NCI-H510A (cell line): Measurements from ENCODE around the gene RFC1.
"Not testable (repeated sequence)": the region's sequence is repeated elsewhere in the genome, so short reads cannot be mapped to it uniquely, and the experiment has no call there.

Experiments
- DNase-seq: peaks from one replicate; lab custom pipeline; 2025; lab: John Stamatoyannopoulos, UW

Gene RFC1, protein sequence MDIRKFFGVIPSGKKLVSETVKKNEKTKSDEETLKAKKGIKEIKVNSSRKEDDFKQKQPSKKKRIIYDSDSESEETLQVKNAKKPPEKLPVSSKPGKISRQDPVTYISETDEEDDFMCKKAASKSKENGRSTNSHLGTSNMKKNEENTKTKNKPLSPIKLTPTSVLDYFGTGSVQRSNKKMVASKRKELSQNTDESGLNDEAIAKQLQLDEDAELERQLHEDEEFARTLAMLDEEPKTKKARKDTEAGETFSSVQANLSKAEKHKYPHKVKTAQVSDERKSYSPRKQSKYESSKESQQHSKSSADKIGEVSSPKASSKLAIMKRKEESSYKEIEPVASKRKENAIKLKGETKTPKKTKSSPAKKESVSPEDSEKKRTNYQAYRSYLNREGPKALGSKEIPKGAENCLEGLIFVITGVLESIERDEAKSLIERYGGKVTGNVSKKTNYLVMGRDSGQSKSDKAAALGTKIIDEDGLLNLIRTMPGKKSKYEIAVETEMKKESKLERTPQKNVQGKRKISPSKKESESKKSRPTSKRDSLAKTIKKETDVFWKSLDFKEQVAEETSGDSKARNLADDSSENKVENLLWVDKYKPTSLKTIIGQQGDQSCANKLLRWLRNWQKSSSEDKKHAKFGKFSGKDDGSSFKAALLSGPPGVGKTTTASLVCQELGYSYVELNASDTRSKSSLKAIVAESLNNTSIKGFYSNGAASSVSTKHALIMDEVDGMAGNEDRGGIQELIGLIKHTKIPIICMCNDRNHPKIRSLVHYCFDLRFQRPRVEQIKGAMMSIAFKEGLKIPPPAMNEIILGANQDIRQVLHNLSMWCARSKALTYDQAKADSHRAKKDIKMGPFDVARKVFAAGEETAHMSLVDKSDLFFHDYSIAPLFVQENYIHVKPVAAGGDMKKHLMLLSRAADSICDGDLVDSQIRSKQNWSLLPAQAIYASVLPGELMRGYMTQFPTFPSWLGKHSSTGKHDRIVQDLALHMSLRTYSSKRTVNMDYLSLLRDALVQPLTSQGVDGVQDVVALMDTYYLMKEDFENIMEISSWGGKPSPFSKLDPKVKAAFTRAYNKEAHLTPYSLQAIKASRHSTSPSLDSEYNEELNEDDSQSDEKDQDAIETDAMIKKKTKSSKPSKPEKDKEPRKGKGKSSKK

DNA sequence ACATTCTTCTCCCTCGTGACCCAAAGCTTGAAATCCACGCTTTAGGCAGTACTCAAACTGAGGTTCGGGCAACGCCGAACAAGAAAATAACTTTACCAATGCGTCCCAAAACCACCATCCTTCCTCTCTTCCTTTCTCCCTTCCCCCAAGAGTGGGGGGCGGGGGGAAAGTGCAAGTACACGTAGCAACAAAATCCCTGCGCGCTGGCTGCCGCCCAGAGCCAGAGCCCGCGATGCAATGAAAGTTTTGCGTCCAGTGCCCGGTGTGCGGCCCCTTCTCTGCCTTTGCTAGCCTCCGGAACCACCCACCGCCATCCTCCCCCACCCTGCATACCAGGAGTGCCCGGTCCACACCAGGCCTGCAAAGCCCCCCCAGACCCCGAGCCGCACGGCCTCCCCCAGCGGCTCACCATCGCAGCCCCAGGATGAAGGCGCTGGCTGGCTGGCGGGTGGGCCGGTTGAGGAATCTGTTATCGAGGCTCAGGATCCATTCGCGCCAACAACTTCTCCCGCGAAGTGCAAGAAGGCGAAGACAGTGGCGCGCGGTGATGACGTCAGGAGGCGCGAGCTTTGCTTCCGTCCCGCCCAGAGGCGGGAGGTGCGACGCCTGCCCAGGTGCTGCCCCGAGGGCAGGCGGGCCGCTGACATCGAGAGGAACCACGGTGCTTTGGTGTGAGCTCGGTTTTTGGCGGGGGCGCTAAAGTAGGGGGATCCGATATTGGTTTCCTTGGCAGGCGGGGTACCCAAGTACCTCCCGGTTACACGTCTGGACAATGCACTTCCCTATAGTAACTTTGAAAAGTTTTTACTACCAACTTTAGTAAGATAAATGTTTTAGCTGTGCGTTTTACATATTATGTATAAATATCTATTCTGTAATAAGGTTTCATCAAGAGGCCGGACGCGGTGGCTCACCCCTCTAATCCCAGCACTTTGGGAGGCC lies at the start of gene RFC1:
RFC1 (minus strand) TSS at position 533 of the 942 bp plus-strand sequence; CDS start at position 412, 121 bp downstream.
- DNase-seq = peak; percentile 75

DNA sequence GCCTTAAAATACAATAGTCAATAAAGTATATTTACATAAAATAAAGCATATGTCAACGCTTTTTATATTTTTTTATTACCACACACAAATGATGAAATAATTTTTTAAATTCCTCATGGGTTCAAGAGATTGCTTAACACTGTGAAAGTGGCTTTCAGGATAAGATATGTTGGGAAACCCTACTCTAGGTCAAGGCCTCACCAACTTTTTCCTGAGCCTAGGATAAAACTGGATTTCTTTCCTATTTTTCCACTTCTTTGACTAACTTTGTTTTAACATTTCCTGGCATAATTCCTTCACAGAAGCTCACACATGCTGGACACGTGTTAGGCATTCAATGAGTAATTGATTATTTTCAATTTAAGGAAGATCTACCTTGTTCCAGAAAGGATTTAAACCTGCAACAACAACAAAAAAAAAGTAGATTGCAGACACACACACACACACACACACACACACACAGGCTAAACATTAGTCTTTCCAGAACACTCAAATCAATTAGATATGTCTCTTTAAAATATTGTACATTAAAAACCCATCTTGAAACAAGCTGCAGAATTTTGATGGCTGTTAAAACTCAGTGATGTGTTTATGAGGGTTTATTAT lies 49.6 kb upstream of the RFC1 start:
- DNase-seq = no peak

DNA sequence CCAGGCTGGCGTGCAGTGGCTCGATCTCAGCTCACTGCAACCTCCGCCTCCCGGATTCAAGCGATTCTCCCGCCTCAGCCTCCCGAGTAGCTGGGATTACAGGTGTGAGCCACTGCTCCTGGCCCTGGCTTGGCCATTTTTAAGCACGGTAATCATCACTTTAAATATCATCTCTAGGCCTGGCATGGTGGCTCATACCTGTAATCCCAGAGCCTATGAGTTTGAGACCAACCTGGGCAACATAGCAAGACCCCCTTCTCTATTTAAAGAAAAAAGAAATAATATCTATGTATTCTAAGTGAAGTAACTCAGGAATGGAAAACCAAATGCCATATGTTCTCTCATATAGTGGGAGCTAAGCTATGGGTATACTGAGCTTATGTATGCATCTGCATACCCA lies 45.4 kb upstream of the RFC1 start:
- DNase-seq = not testable (repeated sequence)

DNA sequence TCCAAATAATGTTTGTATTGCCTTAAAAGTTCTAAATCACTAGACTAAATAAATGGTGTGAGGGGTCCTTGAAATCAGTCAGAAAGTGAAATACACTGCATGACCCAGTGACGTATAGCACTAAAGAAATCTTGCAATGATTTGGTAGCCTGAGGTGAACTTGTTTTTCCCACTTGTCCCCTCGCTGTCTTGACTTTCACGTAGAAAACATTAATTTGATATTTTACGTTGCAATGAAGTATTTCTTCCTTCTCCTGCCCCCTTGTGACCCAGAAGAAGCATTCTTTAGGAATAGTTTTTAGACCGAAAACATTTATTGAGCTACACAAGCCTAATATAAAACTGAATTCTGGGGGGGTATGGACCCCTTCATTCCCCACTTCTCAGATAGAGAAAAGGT lies 44.3 kb upstream of the RFC1 start:
- DNase-seq = no peak

DNA sequence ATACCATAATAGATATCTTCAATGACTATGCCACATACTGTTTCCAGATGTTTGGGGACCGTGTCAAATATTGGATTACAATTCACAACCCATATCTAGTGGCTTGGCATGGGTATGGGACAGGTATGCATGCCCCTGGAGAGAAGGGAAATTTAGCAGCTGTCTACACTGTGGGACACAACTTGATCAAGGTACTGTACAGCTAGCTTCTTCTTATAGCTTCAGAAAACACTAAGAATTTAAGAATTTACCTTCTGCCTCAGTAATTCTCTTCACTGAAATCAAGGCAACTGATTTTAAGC lies 41.4 kb upstream of the RFC1 start:
- DNase-seq = no peak

DNA sequence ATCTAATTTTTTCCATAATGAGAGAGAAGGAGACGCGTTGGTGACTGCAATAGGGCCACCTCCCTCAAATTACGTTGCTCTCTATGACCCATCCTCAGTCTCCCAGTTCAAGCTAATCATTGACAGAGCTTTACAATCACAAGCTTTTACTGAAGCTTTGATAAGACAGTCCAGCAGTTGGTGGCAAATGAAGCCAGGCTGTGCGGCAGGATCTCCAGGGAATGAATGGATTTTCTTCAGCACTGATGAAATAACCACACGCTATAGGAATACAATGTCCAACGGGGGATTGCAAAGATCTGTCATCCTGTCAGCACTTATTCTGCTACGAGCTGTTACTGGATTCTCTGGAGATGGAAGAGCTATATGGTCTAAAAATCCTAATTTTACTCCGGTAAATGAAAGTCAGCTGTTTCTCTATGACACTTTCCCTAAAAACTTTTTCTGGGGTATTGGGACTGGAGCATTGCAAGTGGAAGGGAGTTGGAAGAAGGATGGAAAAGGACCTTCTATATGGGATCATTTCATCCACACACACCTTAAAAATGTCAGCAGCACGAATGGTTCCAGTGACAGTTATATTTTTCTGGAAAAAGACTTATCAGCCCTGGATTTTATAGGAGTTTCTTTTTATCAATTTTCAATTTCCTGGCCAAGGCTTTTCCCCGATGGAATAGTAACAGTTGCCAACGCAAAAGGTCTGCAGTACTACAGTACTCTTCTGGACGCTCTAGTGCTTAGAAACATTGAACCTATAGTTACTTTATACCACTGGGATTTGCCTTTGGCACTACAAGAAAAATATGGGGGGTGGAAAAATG lies 40.8 kb upstream of the RFC1 start, which contains the start of gene KLB:
KLB (plus strand) TSS at position 168 of the 821 bp plus-strand sequence; CDS start at position 188, 20 bp downstream.
- DNase-seq = no peak

DNA sequence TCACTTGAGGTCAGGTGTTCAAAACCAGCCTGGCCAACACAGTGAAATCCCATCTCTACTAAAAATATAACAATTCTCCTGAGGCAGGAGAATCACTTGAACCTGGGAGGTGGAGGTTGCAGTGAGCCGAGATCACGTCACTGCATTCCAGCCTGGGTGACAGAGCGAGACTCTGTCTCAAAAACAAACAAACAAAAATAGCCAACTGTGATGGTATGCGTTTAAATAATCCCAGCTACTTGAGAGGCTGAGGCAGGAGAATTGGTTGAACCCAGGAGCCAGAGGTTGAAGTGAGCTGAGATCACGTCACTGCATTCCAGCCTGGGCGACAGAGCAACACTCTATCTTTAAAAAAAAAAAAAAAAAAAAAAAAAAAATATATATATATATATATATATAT lies 35.5 kb upstream of the RFC1 start:
- DNase-seq = not testable (repeated sequence)

DNA sequence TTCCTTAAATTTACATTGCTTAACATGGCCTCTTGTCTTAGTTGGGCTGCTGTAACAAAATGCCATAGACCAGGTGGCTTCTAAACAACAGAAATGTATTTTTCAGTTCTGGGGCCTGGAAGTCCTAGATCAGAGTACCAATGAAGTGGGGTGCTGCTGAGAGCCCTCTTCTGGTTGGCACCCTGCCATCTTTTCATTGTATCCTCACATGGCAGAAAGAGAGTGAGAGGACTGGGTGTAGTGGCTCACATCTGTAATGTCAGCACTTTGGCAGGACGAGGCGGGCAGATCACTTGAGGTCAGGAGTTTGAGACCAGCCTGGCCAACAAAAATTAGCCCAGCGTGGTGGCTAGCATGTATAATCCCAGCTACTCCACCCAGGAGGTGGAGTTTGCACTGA lies 28.5 kb upstream of the RFC1 start:
- DNase-seq = no peak

DNA sequence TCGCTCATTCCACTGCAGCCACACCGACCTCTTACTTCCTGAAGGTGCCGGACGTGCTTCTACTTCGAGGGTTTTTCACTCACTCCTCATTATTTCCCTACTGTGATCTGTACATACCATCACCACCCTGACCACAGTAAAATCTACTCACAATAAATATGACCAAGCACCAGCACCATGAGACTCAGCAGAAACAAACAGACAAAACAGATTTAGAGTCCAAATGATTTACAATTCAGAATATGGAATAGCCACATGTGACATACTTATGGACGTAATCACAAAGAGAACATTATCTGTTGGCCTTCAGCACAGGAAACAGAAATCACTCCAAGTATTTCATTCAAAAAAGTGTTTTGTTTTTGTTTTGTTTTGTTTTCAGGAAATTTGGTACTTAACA lies 24.4 kb upstream of the RFC1 start:
- DNase-seq = no peak

DNA sequence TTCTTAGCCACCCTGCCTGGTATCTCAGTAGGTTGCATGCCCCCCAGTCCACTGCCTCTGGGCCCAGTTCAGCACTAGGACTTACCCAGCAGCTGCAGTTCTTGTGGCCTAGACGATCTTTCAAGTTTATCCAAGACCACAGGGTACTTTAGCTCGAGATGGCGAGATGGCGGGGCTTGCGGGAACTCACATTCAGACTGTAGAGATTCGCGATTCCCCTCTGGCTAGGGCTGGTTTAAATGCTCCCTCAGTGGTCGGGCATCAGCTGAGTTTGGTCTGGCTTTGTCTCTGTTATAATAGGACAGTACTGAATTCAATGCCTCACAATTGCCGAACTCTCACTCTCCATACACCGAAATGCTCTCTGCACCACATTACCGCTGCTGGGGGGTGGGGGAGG lies 18.4 kb upstream of the RFC1 start:
- DNase-seq = no peak

DNA sequence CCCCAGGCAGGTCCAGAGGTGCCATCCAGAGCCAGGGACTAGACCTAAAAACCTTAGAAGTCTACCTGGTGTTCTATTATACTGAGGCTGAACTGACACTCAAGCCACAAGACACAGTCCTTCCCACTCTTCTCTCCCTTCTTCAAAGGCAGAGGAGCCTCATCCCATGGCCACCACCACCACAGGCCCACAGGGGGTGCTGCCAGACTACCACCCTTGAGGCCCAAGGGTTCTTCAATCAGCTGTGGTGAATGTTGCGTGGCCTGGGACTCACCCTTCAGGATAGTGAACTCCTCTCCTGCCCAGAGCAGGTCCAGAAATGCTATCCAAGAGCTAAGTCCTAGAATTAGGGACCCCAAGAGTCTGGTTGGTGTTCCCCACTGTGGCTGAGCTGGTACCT lies 17.5 kb upstream of the RFC1 start:
- no peak for DNase-seq

DNA sequence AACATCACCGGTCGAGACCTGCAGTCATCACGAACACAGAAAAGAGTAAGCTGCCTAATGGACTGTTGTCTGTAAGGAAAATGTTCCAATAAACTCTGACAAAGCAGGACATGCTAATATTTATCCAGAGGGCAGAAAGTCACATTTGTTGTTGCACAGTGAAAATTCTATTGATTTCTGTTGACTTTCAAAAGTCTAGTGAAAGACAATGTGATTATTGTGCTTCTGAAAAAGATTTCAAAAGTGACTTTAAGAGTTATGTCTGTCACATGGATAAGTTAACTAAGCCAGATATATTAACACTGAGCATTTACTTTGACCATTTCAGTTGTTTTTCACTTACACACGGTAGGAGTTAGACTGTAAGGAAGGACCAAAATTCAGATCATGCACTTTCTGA lies 9.3 kb upstream of the RFC1 start:
- DNase-seq = no peak

DNA sequence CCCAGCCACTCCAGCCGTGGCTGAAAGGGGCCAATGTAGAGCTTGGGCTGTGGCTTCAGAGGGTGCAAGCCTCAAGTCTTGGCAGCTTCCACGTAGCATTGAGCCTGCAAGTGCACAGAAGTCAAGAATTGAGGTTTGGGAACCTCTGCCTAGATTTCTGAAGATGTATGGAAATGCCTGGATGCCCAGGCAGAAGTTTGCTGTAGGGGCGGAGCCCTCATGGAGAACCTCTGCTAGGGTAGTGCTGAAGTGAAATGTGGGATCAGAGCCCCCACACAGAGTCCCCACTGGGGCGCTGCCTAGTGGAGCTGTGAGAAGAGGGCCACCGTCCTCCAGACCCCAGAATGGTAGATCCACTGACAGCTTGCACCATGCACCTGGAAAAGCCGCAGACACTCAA lies 5.0 kb upstream of the RFC1 start:
- DNase-seq = not testable (repeated sequence)

DNA sequence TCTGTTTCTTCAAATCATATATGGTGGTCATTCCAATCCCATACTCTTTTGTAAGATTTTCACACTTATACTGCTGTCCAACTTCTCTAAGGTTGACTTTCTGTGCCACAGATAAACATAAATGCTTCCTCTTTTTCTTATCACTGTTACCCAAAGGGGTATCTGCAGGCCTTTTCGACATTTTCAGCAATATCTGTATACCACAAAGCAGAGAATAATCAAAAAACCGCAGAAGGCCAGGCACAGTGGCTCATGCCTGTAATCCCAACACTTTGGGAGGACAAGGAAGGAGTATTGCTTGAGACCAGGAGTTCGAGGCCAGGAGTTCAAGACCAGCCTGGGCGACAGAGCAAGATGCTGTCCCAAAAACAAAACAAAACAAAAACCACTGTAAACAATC lies 3.1 kb upstream of the RFC1 start:
- DNase-seq = no peak

DNA sequence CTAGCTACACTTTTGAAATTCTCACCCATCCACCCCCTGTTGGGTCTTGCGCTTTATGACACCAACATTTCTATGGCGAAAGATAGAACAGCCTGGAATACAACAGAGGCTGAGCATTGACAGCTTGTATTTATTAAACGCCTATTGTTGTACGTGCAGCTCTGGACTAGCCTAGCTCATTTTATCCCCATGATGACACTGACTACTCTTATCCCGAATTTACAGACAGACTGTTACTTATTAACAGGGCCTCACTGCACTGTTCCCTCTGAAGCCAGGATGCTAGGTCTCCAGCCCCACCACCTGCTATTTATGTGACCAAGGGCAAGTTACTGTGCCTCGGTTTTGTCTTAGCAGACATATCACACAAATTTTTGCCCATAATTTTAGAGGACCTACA lies 1.0 kb upstream of the RFC1 start:
- DNase-seq = no peak

DNA sequence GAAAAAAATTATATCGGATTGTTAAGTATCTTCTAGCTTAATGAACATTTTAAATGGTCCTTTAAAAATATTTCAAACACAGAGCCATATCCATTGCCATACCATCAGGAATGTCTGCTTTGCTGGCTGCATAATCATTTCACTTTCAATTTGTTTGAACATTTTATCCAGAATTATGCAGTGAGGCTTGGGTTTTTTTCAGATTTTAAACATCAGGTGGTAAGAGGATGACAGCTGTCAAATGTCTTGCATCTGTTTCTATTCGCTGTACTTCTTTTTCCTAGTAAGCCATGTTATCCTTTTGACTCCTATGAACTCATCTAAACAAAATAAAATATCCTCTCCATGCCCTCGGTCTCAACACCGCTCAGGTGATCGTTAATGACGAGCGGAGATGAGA lies 802 bp downstream of the RFC1 start:
- DNase-seq = no peak

DNA sequence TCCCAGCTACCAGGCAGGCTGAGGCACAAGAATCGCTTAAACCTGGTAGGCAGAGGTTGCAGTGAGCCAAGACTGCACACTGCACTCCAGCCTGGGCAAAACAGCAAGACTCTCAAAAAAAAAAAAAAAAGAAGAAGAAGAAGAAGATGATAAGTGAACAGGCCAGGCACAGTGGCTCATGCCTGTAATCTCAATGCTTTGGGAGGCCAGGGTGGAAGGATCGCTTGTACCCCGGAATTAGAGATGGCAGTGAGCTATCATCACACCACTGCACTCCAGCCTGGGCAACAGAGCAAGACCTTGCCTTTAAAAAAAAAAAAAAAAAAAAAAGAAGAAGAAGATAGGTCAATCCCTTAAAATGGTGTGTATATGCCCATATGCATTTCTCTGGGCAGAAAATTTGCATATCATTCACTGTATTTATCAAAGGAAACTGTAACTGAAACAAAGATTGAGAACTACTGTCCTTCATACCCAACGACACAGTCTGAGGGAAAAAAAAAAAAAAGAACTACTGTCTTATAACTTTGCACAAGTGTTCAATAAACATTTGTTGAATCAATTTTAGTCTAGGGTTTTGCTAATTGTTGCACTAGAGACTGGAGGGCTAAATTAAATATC lies 2.3 kb downstream of the RFC1 start:
- DNase-seq = no peak

DNA sequence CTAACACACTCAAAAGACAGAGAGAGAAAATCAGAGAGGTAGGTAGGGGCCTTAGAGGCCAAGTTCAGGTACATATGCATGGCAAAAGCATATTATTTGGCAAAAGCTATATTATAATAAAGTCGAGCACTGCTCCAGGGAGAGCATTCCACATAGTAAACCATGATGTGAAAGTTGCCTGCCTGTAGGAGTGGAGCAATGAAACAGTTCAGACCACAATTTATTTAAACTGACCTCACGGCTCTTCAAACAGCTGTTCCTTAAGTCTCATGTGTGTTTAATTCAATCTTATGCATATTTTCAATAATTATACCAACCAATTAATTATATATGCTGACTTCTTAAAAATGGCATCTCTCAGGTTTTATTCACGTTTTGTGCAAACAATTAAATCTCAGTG lies 3.3 kb downstream of the RFC1 start:
- no peak for DNase-seq

DNA sequence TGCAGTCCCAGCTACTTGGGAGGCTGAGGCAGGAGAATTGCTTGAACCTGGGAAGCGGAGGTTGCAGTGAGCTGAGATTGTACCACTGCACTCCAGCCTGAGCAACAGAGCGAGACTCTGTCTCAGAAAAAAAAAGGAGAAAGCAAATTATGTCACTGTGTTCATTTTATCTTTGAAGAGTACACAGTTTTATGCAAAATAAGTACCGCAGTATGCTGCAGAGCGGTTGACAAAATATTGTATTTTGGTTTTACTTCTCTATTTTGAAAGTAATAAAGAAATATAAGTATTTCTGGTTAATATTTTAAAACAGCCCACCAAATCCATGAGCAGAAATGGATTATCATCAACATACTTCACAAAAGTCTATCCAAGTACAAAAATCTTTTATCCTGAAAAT lies 5.6 kb downstream of the RFC1 start:
- DNase-seq = not testable (repeated sequence)

DNA sequence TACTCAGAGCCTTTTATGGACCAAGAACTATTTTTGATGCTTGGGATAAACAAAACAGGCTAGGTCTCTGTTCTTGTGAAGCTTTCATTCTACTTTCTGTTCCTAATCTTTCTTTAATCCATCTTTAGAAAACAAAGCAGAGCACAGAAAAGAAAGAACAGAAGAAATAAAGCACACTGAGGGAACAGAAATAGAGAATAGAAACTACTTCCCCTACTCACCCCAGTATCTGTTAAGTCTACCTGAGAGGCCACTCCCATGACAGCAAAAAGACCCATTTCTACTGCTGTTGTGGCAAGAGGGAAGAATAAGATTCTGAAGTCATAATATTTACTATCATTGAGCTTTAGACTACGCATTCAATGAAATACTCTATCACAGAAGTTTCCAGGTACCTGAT lies 9.2 kb downstream of the RFC1 start:
- DNase-seq = no peak
